Activated naive CD4-positive, alpha-beta T cell (primary cell): Measurements from ENCODE around the gene MRPL34.
"Not testable (repeated sequence)": the region's sequence is repeated elsewhere in the genome, so short reads cannot be mapped to it uniquely, and the experiment has no call there.

ENCODE experiments used
- DNase-seq, 4 experiments: peaks; one replicate each; lab custom pipeline; 2025; lab: John Stamatoyannopoulos, UW

MRPL34 gene

GRCh38 chr19:17285415-17286135, 20.1 kb upstream of the MRPL34 start:
- DNase-seq: no peak

- no peak for DNase-seq
These were observed 19.4 kb upstream of the MRPL34 start for GRCh38 chr19:17286263-17286662.

DNA sequence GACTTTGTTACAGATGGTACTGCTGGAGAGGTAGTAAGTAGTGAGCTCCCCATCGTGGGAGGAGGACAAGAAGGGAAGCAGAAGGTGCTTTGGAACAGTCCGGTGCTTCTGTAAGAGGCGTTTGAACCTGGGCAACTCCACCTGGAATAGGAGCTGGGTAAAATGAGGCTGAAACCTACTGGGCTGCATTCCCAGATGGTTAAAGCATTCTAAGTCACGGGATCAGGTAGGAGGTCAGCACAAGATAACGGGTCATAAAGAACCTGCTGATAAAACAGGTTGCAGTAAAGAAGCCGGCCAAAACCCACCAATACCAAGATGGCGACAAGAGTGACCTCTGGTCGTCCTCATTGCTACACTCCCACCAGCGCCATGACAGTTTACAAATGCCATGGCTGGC, 18.9 kb upstream of the MRPL34 start:
- DNase-seq: no peak

GRCh38 chr19:17289489-17289888, 16.2 kb upstream of the MRPL34 start:
- no peak for DNase-seq

- peak; percentile 28 to 74 (median 45) for DNase-seq
These were observed 13.2 kb upstream of the MRPL34 start for GRCh38 chr19:17292301-17293074.

GRCh38 chr19:17293605-17294004, 12.1 kb upstream of the MRPL34 start:
- no peak for DNase-seq

DNA sequence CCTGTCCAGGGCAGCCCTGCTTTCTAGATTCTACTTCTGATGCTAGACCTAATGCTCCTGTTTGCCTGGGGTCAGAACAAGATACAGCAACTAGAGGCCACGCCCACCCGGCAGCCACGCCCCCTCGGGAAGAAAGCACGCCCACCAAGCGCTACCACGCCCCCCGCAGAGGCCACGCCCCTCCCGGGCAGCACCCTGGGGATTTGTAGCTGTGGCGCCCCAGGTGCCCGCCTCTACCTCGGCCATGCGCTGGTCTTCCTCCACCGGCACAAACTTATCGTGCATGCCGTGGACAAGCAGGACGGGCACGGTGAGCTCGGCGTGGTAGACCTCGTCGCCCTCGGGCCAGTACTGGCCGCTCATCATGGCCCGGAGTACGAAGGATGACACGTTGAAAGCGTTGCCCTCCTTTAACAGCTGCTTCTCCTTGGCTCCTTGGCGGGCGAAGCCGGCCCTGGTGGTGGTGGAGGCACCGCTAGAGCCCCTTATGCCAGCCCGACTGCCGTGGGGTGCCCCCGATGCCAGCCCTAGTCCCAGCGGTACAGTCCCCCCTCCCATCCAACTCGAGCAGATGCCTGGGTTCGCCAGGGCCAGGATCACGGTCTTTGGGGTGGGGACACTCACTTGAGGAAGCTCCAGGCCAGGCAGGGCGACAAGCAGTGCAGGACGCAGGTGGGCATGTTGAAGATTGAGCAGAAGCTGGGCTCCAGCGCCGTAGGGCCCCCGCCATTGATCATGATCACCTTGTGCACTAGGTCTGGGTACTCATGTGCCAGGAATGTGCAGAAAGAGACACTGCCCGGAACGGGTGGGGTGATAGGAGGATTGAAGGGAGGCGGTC, 11.4 kb upstream of the MRPL34 start:
- DNase-seq: peak in 2 of 4 experiments; percentile 9 to 19

GRCh38 chr19:17295551-17295950, 10.1 kb upstream of the MRPL34 start:
- DNase-seq: not testable (repeated sequence)

GRCh38 chr19:17296273-17296672, 9.4 kb upstream of the MRPL34 start:
- no peak for DNase-seq

DNA sequence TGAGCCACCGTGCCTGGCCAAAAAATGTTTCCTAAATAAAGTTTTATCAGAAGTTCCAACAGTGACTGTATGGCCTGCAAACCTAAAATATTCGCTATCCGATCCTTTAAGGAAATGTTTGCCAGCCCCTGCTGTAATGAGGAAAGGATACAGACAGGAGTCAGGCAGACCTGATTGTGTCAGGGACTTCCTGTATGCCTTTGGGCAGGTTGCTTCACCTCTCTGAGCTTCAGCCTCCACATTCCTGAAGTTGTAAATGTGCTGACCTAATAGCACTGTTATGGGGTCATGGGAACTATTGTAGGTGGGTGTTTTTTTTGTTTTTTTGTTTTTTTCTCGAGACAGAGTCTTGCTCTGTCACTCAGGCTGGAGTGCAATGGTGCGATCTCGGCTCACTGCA, 8.7 kb upstream of the MRPL34 start:
- no peak for DNase-seq

- DNase-seq: no peak
These were observed 4.6 kb upstream of the MRPL34 start for GRCh38 chr19:17300992-17301619.

DNA sequence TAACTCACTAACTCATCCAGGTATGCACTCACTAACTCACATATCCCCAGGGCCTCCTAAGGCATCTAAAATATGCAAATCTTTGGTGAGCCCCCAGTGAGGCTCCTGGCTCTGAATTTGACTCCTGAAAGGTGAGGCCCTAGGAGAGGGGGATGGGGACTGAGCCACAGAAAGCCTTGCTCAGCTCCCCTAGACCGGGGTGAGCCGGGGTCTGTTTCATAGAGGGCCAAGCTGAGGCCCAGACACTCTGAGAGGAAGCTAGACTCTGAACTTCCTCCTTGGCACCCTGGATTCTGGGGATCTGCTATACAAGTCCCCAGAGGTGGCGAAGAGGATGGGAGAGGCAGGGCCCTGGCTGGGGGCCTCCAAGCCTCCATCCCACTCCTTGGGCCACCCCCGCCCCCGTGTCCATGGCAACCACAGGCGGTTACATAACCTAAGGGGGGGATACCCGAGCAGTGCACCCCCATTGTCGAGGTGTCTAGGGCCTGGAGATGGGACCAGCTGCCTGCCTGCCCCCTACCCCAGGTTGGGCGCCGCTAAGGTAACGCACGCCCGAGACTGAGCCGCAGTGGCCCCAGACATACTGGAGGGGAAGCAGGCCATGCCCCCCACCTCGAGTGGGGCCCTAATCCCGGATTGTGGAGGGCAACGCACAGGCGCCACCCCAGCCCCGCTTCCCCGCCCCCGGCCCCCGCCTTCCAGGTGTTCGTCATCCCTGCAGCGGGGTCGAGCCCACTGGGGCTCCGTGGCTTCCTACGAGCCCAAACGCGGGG, 3.1 kb upstream of the MRPL34 start:
- DNase-seq: peak in 1 of 4 experiments; percentile 51

DNA sequence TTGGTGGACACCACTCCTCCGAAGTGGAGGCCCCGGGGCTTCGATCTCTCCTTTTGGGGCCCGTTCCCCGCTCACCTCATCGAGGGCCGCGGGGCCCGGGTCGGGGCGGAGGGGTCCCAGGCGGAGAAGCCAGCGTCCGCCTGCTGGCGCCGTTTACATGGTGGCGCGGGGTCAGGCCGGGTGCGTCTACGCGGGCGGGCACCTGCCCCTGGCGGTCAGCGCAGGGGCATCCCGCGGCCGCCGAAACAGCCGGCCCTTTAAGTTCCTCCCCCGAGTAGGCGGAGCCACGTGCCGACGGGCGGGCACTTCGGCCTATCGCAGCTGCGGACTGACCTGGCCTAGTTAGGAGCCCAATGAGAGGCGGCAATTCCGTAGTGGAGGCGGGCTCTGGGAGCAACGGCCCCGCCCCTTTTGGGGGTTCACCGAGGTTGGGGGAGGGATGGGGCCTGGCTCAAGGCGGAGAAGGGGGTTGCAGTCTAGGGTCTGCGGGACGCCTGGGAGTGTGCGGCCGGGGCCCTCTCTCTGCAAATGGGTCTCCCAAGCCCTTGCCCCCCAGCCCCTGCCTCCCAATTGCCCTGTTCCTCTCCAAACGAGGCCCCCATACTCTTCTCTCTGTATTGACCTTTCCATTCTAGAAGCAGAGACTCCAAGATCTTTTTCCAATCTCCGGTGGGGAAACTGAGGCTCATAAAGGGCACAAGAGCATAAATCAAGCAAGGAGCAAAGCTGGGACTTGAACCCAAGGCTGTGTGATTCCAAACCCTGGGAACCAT, 2.3 kb upstream of the MRPL34 start, which contains the start of gene ABHD8:
Gene ABHD8 (minus strand): TSS at position 259 of the 773 bp plus-strand sequence. CDS start 1,809 bp downstream, outside the sequence.
- DNase-seq: peak; percentile 59 to 93 (median 84)

GRCh38 chr19:17303940-17304267, 1.8 kb upstream of the MRPL34 start:
- no peak for DNase-seq

GRCh38 chr19:17304386-17305215, 1.1 kb upstream of the MRPL34 start:
- DNase-seq: no peak

GRCh38 chr19:17305216-17305516, 506 bp upstream of the MRPL34 start:
- DNase-seq: no peak

- DNase-seq: no peak
These were observed 628 bp downstream of the MRPL34 start for GRCh38 chr19:17306285-17306714.

DNA sequence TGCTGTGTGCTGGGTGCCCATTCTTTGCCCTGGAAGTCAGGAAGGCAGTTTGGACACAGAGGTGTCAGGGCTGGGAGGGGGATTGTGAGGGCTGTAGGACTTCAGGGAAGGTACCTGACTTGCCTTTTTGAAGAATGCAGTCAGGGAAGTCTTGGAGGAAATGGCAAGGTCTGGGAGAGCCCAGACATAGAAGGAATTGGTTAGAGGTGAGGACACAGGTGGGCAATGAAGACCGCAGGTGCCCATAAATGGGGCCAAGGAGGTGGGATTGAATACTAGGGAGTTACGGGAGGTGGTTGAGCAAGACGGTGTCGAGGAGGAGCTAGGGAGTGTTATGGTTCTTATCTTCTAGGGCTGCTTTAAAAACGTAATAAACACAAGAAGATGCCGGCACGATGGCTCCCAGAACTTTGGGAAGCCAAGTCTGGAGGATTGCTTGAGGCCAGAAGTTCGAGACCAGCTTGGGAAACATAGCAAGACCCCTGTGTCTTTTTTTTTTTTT, 2.3 kb downstream of the MRPL34 start:
- DNase-seq: no peak

DNA sequence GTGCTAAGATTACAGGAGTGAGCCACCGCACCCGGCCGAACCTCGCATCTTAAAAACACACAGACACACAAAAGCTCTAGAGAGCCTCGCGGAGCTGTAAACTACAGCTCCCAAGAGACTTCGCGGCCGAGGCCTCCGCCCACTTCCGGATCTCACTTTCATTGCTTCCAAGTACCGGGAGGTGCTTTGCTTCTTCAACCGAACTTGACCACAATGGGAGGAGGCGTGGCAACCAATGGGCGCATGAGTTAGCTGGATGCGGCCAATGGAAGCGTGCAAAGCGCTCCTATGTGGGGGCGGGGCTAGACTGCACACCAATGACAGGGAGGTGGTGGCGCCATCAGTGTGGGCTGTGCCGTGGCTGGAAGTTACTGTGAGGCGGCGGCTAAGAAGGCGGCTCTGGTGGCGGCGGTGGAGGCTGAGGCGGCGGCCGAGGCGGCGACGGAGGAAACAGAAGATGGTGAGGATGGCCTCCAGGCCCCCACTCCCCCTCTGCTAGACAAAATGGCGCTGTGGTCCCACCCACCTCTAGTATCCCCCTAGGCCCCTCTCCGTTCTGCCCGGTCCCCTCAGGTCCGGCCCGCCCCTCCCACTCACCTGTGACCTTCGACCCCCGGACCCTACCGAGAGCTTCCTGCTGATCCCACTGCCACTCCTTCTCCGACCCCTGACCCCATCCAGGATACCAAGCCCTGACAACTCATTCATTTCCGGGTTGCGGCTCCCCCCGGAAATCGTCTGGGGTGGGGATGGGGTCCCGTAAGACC, 3.7 kb downstream of the MRPL34 start, which contains the start of gene DDA1:
Gene DDA1 (plus strand): TSS at position 366 of the 767 bp plus-strand sequence. CDS start 92 bp downstream, at position 458.
- peak; percentile 84 to 97 (median 94) for DNase-seq
